ENCODE data around the gene PACSIN3. TPM values are rescaled to one million over a fixed set of nuclear protein-coding genes. Genes with fewer than 3 reads are reported as not detected.
A peak's percentile ranks its signal among the peaks of the same experiment; 100 is the strongest.

Gene PACSIN3
- total RNA-seq, 1 donor: 12.7 TPM

DNA sequence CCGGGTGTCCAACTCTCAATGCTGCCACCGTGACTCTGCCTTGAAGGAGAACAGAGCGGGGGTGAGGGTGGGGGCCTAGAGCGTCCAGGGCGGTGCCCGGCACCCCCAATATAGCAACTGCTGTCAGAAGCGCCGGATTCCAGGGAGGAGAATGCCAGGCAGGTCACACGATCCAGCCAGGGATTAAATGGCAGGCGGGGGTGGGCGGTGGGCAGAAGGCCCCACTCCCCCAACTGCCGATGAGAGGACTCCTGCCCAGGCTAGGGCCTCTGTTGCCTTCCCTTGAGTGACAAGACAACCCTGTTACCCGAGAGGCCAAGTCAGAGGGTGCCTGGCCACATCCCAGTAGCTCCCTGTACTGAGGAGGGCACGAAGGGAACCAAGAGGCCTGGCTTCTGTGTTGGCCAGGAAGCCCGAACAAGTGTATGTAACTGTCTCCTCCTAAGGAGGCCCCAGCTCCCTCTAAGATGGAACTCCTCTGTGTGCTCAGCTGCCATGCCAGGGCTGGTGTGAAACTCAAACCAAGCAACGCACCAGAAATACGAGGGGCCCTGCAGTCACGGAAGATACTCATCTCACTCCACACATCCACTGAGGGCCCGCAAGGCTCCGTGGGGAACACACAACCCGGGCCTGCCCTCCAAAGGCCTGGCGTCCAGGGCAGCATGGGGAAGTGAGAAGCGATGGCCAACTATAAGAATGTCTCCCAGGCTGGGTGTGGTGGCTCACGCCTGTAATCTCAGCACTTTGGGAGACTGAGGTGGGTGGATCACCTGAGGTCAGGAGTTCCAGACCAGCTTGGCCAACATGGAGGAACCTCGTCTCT lies 3.0 kb downstream of the PACSIN3 start:
- TF ChIP-seq, protein P1, sequence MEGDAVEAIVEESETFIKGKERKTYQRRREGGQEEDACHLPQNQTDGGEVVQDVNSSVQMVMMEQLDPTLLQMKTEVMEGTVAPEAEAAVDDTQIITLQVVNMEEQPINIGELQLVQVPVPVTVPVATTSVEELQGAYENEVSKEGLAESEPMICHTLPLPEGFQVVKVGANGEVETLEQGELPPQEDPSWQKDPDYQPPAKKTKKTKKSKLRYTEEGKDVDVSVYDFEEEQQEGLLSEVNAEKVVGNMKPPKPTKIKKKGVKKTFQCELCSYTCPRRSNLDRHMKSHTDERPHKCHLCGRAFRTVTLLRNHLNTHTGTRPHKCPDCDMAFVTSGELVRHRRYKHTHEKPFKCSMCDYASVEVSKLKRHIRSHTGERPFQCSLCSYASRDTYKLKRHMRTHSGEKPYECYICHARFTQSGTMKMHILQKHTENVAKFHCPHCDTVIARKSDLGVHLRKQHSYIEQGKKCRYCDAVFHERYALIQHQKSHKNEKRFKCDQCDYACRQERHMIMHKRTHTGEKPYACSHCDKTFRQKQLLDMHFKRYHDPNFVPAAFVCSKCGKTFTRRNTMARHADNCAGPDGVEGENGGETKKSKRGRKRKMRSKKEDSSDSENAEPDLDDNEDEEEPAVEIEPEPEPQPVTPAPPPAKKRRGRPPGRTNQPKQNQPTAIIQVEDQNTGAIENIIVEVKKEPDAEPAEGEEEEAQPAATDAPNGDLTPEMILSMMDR (IDR thresholded peaks at IDR 0.05; ENCODE audit: extremely low read depth, low read depth, low read length): no peak
- H2AFZ ChIP-seq (ENCODE audit: low read length): no peak overlapping the region
- H3K79me2 ChIP-seq (ENCODE audit: insufficient read depth, low read length): peaks cover 2% of the 10 kb centered on the region
- no peak overlapping the region for H3K4me3 ChIP-seq (ENCODE audit: insufficient read depth, low read length)
- H3K4me1 ChIP-seq (ENCODE audit: insufficient read depth, low read length): peaks cover 22% of the 10 kb centered on the region
- DNase-seq (ENCODE audit: insufficient read length, low spot score, missing footprints): peak; percentile 80
- H3K27ac ChIP-seq (ENCODE audit: low read depth, low read length): no peak overlapping the region
- no peaks in the 10 kb centered on the region for H3K27me3 ChIP-seq (ENCODE audit: insufficient read depth, low read length)
- H4K20me1 ChIP-seq (ENCODE audit: insufficient read depth, low read length): no peaks in the 10 kb centered on the region
- no peaks in the 10 kb centered on the region for H3K9me3 ChIP-seq (ENCODE audit: low read depth, low read length)
- H3K36me3 ChIP-seq (ENCODE audit: insufficient read depth, low read length): no peaks in the 10 kb centered on the region
- no peak overlapping the region for H3K4me2 ChIP-seq (ENCODE audit: insufficient read depth, low read length)

DNA sequence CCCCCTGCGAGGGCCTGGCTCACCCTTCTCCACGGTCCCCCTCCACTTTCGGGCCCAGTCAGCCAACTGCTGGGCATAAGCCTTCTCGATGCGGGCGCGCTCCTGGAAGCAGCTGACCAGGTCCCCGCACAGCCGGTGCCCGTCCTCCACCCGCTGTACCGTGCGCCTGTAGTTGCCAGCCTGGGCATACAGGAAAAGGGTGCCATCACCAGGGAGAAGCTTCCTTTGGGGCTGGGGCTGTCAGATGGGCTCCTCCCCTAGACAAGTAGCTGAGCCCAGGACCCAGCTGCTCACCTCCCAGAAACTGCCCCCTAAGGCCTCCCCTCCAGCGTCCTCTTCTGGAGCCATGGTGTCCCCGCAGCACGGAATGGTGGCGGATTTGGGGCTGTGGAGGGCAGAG lies 3.9 kb downstream of the PACSIN3 start:
- H3K36me3 ChIP-seq (ENCODE audit: insufficient read depth, low read length): no peaks in the 10 kb centered on the region
- no peak overlapping the region for H3K4me2 ChIP-seq (ENCODE audit: insufficient read depth, low read length)
- H3K27ac ChIP-seq (ENCODE audit: low read depth, low read length): no peak overlapping the region
- H3K9me3 ChIP-seq (ENCODE audit: low read depth, low read length): no peaks in the 10 kb centered on the region
- TF ChIP-seq, protein P1 (IDR thresholded peaks at IDR 0.05; ENCODE audit: extremely low read depth, low read depth, low read length): no peak
- no peak overlapping the region for H2AFZ ChIP-seq (ENCODE audit: low read length)
- H3K4me1 ChIP-seq (ENCODE audit: insufficient read depth, low read length): peaks cover 21% of the 10 kb centered on the region
- no peaks in the 10 kb centered on the region for H4K20me1 ChIP-seq (ENCODE audit: insufficient read depth, low read length)
- peak; percentile 51 for DNase-seq (ENCODE audit: insufficient read length, low spot score, missing footprints)
- no peak overlapping the region for H3K4me3 ChIP-seq (ENCODE audit: insufficient read depth, low read length)
- peaks cover 2% of the 10 kb centered on the region for H3K79me2 ChIP-seq (ENCODE audit: insufficient read depth, low read length)
- no peaks in the 10 kb centered on the region for H3K27me3 ChIP-seq (ENCODE audit: insufficient read depth, low read length)

DNA sequence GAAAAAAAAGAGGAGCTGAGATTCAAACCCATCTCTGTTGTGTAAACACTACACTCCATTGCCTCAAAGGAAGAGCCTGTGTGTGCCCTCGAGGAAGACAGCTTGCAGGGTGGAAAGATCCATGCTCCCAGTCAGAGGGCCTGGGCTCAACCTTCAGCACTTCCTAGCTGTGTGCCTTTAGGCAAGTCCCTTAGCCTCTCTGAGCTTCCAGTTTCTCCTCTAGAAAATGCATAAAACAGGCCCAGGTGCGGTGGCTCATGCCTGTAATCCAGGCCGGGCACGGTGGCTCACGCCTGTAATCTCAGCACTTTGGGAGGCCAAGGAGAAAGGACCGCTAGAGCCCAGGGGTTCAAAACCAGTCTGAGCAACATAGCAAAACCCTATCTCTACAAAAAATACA lies 5.0 kb downstream of the PACSIN3 start:
- Histone ChIP-seq H3K36me3 (ENCODE audit: insufficient read depth, low read length) (no peaks in the 10 kb centered on the region), H3K4me2 (ENCODE audit: insufficient read depth, low read length) (no peak overlapping the region), H2AFZ (ENCODE audit: low read length) (no peak overlapping the region), H3K4me3 (ENCODE audit: insufficient read depth, low read length) (no peak overlapping the region), H3K4me1 (ENCODE audit: insufficient read depth, low read length) (peaks cover 14% of the 10 kb centered on the region), H4K20me1 (ENCODE audit: insufficient read depth, low read length) (no peaks in the 10 kb centered on the region), H3K27ac (ENCODE audit: low read depth, low read length) (no peak overlapping the region), H3K27me3 (ENCODE audit: insufficient read depth, low read length) (no peaks in the 10 kb centered on the region), H3K9me3 (ENCODE audit: low read depth, low read length) (no peaks in the 10 kb centered on the region), H3K79me2 (ENCODE audit: insufficient read depth, low read length) (peaks cover 6% of the 10 kb centered on the region)
- TF ChIP-seq, protein P1 (IDR thresholded peaks at IDR 0.05; ENCODE audit: extremely low read depth, low read depth, low read length): no peak
- peak; percentile 76 for DNase-seq (ENCODE audit: insufficient read length, low spot score, missing footprints)

DNA sequence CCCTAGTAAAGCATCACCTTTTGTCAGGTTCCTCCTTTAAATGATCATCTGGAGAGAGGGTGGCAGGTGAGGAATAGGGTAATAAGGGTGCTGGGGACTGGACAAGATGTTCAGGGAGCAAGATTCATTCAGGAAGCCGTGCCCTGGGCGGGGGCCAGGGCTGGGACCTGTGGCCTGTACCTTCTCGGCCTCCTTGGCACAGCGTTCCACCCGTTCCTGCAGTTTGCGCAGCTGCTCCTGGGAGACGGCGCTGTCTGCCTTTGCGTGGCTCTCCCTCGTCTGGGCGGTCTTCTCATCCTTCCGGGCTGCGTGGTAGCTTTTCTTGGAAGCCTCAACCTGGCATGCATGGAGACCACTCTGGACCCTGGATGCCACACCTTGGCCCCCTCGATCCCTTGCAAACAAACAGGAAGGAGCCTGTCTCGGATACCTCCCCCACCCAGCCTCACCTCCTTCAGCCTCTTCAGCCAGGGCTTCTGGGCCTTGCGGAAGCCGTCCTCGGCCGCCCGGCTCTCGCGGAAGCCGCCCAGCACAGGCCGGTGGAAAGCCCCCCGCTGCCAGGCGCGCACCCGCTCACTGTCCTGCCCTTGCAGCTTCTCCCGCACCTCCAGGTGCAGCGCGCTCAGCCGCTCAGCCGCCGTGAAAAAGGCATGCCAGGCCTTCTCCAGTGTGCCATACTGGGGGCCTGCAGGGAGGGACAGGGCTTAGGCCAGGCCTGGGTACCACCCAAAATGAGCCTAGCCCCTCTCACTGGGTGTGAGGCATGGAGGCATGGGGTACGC lies 6.0 kb downstream of the PACSIN3 start:
- DNase-seq (ENCODE audit: insufficient read length, low spot score, missing footprints): peak; percentile 30
- H3K4me3 ChIP-seq (ENCODE audit: insufficient read depth, low read length): no peak overlapping the region
- H3K4me1 ChIP-seq (ENCODE audit: insufficient read depth, low read length): peaks cover 23% of the 10 kb centered on the region
- no peak overlapping the region for H3K4me2 ChIP-seq (ENCODE audit: insufficient read depth, low read length)
- no peak overlapping the region for H3K27ac ChIP-seq (ENCODE audit: low read depth, low read length)
- H3K27me3 ChIP-seq (ENCODE audit: insufficient read depth, low read length): no peaks in the 10 kb centered on the region
- H3K9me3 ChIP-seq (ENCODE audit: low read depth, low read length): no peaks in the 10 kb centered on the region
- peaks cover 17% of the 10 kb centered on the region for H3K79me2 ChIP-seq (ENCODE audit: insufficient read depth, low read length)
- peaks cover 6% of the 10 kb centered on the region for H4K20me1 ChIP-seq (ENCODE audit: insufficient read depth, low read length)
- TF ChIP-seq, protein P1 (IDR thresholded peaks at IDR 0.05; ENCODE audit: extremely low read depth, low read depth, low read length): no peak
- no peak overlapping the region for H2AFZ ChIP-seq (ENCODE audit: low read length)
- H3K36me3 ChIP-seq (ENCODE audit: insufficient read depth, low read length): peaks cover 3% of the 10 kb centered on the region
